ENCODE data around the gene KCMF1.

DNA sequence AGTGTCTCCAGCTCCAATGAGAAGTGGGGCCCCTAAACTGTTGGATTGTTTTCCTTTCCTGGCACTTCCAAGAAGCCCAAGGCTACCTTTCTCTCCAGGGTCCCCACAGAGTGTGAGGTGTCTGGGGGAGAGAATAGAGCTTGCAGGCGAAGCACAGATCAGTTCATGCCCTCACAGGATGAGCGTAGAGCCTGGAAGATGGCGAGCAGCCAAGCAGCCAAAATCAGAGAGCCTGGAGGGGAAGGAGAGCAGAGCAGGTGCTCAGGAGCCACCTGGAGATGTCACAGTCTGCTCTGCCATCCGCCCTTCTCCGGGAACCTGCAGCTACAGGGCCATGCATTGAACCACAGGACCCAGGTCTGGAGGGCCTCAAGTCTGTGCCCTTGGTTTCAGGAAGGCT lies 107.6 kb downstream of the KCMF1 start:
- TF ChIP-seq, protein P1, sequence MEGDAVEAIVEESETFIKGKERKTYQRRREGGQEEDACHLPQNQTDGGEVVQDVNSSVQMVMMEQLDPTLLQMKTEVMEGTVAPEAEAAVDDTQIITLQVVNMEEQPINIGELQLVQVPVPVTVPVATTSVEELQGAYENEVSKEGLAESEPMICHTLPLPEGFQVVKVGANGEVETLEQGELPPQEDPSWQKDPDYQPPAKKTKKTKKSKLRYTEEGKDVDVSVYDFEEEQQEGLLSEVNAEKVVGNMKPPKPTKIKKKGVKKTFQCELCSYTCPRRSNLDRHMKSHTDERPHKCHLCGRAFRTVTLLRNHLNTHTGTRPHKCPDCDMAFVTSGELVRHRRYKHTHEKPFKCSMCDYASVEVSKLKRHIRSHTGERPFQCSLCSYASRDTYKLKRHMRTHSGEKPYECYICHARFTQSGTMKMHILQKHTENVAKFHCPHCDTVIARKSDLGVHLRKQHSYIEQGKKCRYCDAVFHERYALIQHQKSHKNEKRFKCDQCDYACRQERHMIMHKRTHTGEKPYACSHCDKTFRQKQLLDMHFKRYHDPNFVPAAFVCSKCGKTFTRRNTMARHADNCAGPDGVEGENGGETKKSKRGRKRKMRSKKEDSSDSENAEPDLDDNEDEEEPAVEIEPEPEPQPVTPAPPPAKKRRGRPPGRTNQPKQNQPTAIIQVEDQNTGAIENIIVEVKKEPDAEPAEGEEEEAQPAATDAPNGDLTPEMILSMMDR (IDR thresholded peaks at IDR 0.05), result no peak
- TF ChIP-seq POLR2AphosphoS5 (IDR thresholded peaks at IDR 0.05) (no peak), POLR2A (IDR thresholded peaks at IDR 0.05) (no peak)

Data from upper lobe of left lung (tissue), 4 donors.